GM18909 (cell line): Measurements from ENCODE around the gene PGAM1.
"Not testable (repeated sequence)": the region's sequence is repeated elsewhere in the genome, so short reads cannot be mapped to it uniquely, and the experiment has no call there.

Experiments used
- ATAC-seq: cut with Tn5 transposase; IDR thresholded peaks from one replicate; pipeline ENCODE4 v1.9.1; 2021; ENCODE audit warnings: mild to moderate bottlenecking; ENCODE audit not compliant: unreplicated experiment, poor library complexity

The PGAM1 gene

GRCh38 chr10:97425964-97426775, at the start of gene PGAM1:
PGAM1 (plus strand) TSS chr10:97426191; CDS start chr10:97426308, 117 bp downstream.
- peak; percentile 89 for ATAC-seq

GRCh38 chr10:97376413-97376812, 49.6 kb upstream of the PGAM1 start:
- no peak for ATAC-seq

- ATAC-seq: no peak
Measured at GRCh38 chr10:97378933-97379921, 46.8 kb upstream of the PGAM1 start.

GRCh38 chr10:97380516-97380915, 45.5 kb upstream of the PGAM1 start:
- no peak for ATAC-seq

- ATAC-seq: no peak
Measured at GRCh38 chr10:97381626-97382025, 44.4 kb upstream of the PGAM1 start.

- ATAC-seq: no peak
Measured at GRCh38 chr10:97383159-97383558, 42.8 kb upstream of the PGAM1 start.

GRCh38 chr10:97384156-97384555, 41.8 kb upstream of the PGAM1 start:
- no peak for ATAC-seq

GRCh38 chr10:97384641-97385040, 41.4 kb upstream of the PGAM1 start:
- ATAC-seq: no peak

GRCh38 chr10:97385565-97385964, 40.4 kb upstream of the PGAM1 start:
- no peak for ATAC-seq

GRCh38 chr10:97388152-97388551, 37.8 kb upstream of the PGAM1 start:
- no peak for ATAC-seq

- no peak for ATAC-seq
Measured at GRCh38 chr10:97390091-97390490, 35.9 kb upstream of the PGAM1 start.

- ATAC-seq: no peak
Measured at GRCh38 chr10:97393034-97393573, 32.9 kb upstream of the PGAM1 start.

GRCh38 chr10:97396056-97396455, 29.9 kb upstream of the PGAM1 start:
- ATAC-seq: no peak

- ATAC-seq: no peak
Measured at GRCh38 chr10:97399843-97400545, 26.0 kb upstream of the PGAM1 start.

- ATAC-seq: peak; percentile 98
Measured at GRCh38 chr10:97400665-97401454, 25.1 kb upstream of the PGAM1 start, which contains the start of gene RRP12. RRP12 (minus strand) TSS chr10:97401340; CDS start chr10:97401231, 109 bp downstream.

- no peak for ATAC-seq
Measured at GRCh38 chr10:97401455-97401919, 24.5 kb upstream of the PGAM1 start.

- ATAC-seq: no peak
Measured at GRCh38 chr10:97404044-97404443, 21.9 kb upstream of the PGAM1 start.

- ATAC-seq: no peak
Measured at GRCh38 chr10:97406064-97406463, 19.9 kb upstream of the PGAM1 start.

- ATAC-seq: not testable (repeated sequence)
Measured at GRCh38 chr10:97406483-97406882, 19.5 kb upstream of the PGAM1 start.
